Activated T-cell treated with anti-CD3 and anti-CD28 coated beads, Interleukin-2, amount 50 U/mL, for 72 hours (primary cell): ENCODE data around the gene MOGAT2. TPM values are rescaled to one million over a fixed set of nuclear protein-coding genes. Genes with fewer than 3 reads are reported as not detected.

ENCODE experiments used
- ATAC-seq, 2 donors: fragments of 150-1000 bp; cut with Tn5 transposase; replicated peaks in 1 of 2; 2 replicates each; pipeline ENCODE4 v1.10.0; 2021; ENCODE audit warnings: moderate library complexity in 2 of 2, mild to moderate bottlenecking in 1 of 2
- DNase-seq, 2 donors: peaks; one replicate each; pipeline ENCODE4 v3.0.0; 2021 to 2022; ENCODE audit warnings: mixed read lengths in 1 of 2
- H3K27ac Mint-ChIP-seq: one replicate; pipeline ENCODE4 v1.8.0; 2022; ENCODE audit warnings: mild to moderate bottlenecking, moderate library complexity, mixed read lengths
- H3K27me3 Mint-ChIP-seq: one replicate; pipeline ENCODE4 v1.8.0; 2022; ENCODE audit warnings: low read depth, mixed read lengths
- H3K36me3 Mint-ChIP-seq, 2 donors: one replicate each; pipeline ENCODE4 v1.8.0; 2022; ENCODE audit warnings: mixed read lengths in 2 of 2, mild to moderate bottlenecking in 1 of 2; ENCODE audit not compliant: insufficient read depth in 2 of 2
- H3K4me1 Mint-ChIP-seq: one replicate; pipeline ENCODE4 v1.8.0; 2022; ENCODE audit warnings: low read depth, mixed read lengths
- H3K4me3 Mint-ChIP-seq, 2 donors: one replicate each; pipeline ENCODE4 v1.8.0; 2022; ENCODE audit warnings: mild to moderate bottlenecking in 2 of 2, mixed read lengths in 2 of 2, moderate library complexity in 2 of 2
- H3K9me3 Mint-ChIP-seq, 2 donors: one replicate each; pipeline ENCODE4 v1.8.0; 2022; ENCODE audit warnings: mixed read lengths in 2 of 2
- total RNA-seq, 2 donors: library from RNA; stranded (reverse); gene quantifications; one replicate each; pipeline ENCODE4 v1.2.3, GENCODE V29; 2022

The MOGAT2 gene
- total RNA-seq, 2 donors from 2014 or later = not detected

- H3K4me1 Mint-ChIP-seq = peaks cover 39% of the 10 kb centered on the region
- H3K27ac Mint-ChIP-seq = peak within 1 kb of the TSS; percentile 31
- no peaks in the 10 kb centered on the region for H3K36me3 Mint-ChIP-seq
- ATAC-seq (peak; percentile 88), DNase-seq (peak; percentile 80 to 85)
- H3K4me3 Mint-ChIP-seq = peak within 1 kb of the TSS; percentile 77 to 84
- H3K9me3 Mint-ChIP-seq = no peaks in the 10 kb centered on the region
- H3K27me3 Mint-ChIP-seq = peaks cover 39% of the 10 kb centered on the region
Measured at GRCh38 chr11:75768112-75768908, 50.7 kb downstream of the MOGAT2 start, which contains the start of gene DGAT2. Gene DGAT2 (plus strand): TSS chr11:75768778. CDS start chr11:75768992, 214 bp downstream.

DNA sequence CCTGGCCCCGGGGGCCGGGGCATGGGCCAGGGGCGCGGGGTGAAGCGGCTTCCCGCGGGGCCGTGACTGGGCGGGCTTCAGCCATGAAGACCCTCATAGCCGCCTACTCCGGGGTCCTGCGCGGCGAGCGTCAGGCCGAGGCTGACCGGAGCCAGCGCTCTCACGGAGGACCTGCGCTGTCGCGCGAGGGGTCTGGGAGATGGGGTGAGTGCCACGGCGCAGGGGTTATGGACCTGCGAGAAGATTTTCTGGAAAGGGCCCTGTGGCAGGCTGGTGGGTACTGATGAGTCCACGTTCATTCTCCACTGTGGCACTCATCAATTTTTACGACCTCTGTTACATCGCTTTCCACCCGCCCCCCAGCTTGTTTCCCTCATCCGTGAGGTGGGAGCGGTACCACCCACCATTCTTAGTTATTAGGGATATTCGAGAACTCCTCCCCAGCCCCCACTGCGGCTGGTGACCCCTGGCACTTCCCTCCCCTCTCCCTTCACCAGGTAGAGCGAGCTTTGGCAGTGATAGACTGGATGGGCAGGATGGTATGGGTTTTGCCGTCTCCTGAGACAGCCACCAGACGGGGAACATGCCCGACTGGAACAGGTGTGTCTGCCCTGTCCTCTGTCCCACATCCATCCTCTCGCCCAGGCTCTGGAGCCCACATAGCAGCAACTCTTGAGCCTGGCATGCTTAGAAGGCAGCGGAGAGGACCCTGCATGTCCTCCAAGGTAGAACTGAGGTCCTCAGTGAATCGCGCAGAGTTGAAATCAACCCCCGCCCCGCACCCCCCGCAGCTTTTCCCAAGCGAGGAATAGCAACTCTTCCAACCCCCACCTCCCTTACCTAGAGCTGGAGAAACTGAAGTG is 51.5 kb downstream of the MOGAT2 start:
- Mint-ChIP-seq H3K36me3 (no peaks in the 10 kb centered on the region), H3K4me1 (peaks cover 47% of the 10 kb centered on the region), H3K27me3 (peaks cover 39% of the 10 kb centered on the region), H3K27ac (no peak overlapping the region), H3K9me3 (no peaks in the 10 kb centered on the region), H3K4me3 (peak overlapping the region; percentile 48 to 84)
- ATAC-seq (peak in 1 of 2 donors; percentile 0), DNase-seq (no peak)

DNA sequence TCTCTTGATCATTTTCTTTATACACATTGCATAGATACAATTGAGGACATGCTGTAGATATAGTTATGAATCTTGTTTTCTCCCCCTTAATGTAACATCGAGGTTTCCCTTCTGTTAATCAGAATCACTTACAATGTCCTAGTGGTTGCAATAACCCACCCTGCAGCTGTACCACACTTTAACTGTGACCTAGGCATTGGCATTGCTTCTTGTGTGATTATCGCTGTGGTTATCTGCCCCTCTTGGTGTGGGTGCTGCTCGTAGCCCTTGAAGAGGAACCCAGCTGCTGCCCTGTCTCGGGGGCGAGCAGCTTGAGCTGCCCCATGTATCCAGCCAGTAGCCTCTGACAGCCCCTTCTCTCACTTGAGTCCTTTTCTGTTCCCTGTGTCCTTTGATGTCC is 52.5 kb downstream of the MOGAT2 start:
- H3K9me3 Mint-ChIP-seq = no peaks in the 10 kb centered on the region
- peak overlapping the region in 1 of 2 donors; percentile 71 for H3K4me3 Mint-ChIP-seq
- H3K36me3 Mint-ChIP-seq = no peaks in the 10 kb centered on the region
- peaks cover 47% of the 10 kb centered on the region for H3K4me1 Mint-ChIP-seq
- DNase-seq (no peak), ATAC-seq (no peak)
- no peak overlapping the region for H3K27ac Mint-ChIP-seq
- H3K27me3 Mint-ChIP-seq = peaks cover 39% of the 10 kb centered on the region

DNA sequence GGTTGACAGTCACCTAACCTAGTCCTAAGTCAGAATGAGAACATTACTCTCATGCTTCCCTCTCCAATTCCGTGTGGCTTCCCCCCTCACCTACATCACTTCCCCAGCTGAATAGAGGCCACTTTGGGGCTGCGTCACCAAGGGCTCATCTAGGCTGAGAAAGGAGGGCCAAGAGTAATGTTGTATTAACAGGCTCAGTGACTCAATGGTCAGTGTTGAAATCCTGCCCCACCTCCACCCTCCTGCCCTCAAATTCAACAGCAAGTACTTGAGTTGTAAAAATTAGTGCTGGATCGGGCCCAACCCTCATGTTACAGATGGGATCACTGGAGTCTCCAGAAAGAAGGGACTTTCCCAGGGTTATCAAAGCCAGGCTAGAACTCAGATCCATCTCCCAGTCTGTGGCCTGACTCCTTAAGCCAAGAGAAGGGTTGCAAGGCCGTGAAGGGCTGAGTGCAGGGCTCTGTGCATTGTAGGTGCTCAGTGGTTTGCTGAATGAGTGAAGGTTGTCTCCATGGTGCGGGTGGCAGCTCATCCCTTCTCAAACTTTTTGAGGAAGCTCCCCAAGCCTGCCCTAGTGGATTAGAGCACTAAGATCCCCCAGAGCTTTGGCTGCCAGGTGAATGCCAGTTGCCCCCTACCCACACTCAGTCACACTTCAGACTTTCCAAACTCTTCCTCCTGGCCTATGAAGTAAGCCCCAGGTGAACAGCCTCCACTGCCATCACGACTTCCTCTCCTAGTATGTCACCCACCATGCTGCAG is 54.2 kb downstream of the MOGAT2 start:
- H3K36me3 Mint-ChIP-seq = no peaks in the 10 kb centered on the region
- H3K9me3 Mint-ChIP-seq = no peaks in the 10 kb centered on the region
- peaks cover 41% of the 10 kb centered on the region for H3K4me1 Mint-ChIP-seq
- H3K4me3 Mint-ChIP-seq = no peak overlapping the region
- no peak for DNase-seq
- peaks cover 37% of the 10 kb centered on the region for H3K27me3 Mint-ChIP-seq
- no peak for ATAC-seq
- H3K27ac Mint-ChIP-seq = no peak overlapping the region

GRCh38 chr11:75773595-75774353 is 56.1 kb downstream of the MOGAT2 start:
- Mint-ChIP-seq H3K27me3 (peaks cover 25% of the 10 kb centered on the region), H3K27ac (peak overlapping the region; percentile 10), H3K4me1 (peaks cover 37% of the 10 kb centered on the region), H3K9me3 (no peaks in the 10 kb centered on the region), H3K36me3 (no peaks in the 10 kb centered on the region), H3K4me3 (peak overlapping the region in 1 of 2 donors; percentile 7)
- DNase-seq (peak; percentile 36 to 44), ATAC-seq (peak; percentile 79 to 91)

DNA sequence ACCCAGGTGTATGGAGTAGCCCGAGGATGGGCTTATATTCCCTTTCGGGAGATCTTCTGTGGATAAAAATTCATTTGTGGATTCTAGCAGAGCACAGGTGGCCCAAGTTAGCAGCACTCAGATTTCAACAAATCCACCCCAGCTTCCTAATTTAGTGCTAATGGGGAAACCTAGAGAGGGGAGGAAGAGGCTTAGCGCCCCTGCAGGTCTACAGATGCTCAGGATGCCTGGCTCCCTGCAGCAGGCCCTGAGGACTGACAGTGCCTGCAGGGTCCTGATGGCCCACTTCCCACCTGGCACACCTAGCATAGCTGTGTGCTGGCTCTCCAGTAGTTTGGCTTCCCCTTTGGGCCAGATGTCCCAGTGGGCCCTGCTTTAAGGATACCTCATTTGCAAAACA is 57.4 kb downstream of the MOGAT2 start:
- Mint-ChIP-seq H3K4me3 (no peak overlapping the region), H3K36me3 (no peaks in the 10 kb centered on the region), H3K9me3 (no peaks in the 10 kb centered on the region), H3K27me3 (peaks cover 15% of the 10 kb centered on the region), H3K4me1 (peaks cover 27% of the 10 kb centered on the region), H3K27ac (no peak overlapping the region)
- ATAC-seq = no peak
- no peak for DNase-seq

DNA sequence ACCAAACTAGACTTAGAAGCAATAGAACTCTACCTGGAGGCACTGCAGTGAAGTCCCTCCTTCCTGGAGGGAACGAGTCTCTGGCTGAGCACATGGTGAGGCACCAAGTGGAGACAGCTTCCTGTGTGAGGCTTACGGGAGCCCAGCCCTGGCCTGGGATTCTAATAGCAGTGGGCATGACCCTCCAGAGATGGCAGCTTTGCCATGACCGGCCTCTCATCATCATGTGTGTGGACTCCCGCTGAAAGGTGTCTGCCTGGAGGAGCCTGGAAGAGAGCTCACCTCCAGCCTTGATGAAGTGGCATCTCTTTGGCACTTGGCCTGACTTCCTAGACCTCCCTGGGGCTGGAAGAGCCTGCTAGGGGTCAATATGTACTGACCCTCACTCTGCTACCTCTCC is 58.9 kb downstream of the MOGAT2 start:
- ATAC-seq = no peak
- H3K9me3 Mint-ChIP-seq = no peaks in the 10 kb centered on the region
- peaks cover 23% of the 10 kb centered on the region for H3K4me1 Mint-ChIP-seq

GRCh38 chr11:75777461-75778110 is 59.9 kb downstream of the MOGAT2 start:
- ATAC-seq = peak; percentile 21 to 28
- no peaks in the 10 kb centered on the region for H3K9me3 Mint-ChIP-seq

More for the DNA sequence above, 58.9 kb downstream of the MOGAT2 start:
- Mint-ChIP-seq H3K36me3 (no peaks in the 10 kb centered on the region), H3K27ac (no peak overlapping the region), H3K4me3 (no peak overlapping the region), H3K27me3 (peaks cover under 1% of the 10 kb centered on the region)
- no peak for DNase-seq

DNA sequence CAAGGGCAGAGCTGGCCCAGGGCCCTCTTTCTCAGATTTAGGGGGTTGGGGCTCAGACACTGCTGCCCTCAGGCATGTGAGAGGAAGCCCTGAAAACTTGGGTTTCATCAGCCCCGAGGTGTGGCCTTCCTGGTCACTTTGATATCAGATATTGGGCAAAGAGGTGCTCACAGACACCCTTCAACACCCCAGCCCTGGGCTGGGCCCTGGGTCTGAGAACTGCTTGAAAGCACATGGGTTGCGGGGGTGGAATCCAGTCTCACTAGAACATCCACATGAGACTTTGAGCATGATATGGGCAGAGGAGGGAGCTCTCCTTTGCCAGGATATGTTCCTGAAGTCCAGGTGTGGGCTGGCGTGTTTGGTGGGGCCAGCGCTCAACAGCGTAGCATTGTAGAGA is 61.3 kb downstream of the MOGAT2 start:
- H3K27ac Mint-ChIP-seq = no peak overlapping the region
- peaks cover 15% of the 10 kb centered on the region for H3K4me1 Mint-ChIP-seq
- no peak overlapping the region for H3K4me3 Mint-ChIP-seq
- ATAC-seq (no peak), DNase-seq (no peak)
- H3K27me3 Mint-ChIP-seq = no peaks in the 10 kb centered on the region
- no peaks in the 10 kb centered on the region for H3K9me3 Mint-ChIP-seq
- H3K36me3 Mint-ChIP-seq = no peaks in the 10 kb centered on the region

More at GRCh38 chr11:75777461-75778110, 59.9 kb downstream of the MOGAT2 start:
- no peak overlapping the region for H3K4me3 Mint-ChIP-seq
- DNase-seq = no peak
- no peak overlapping the region for H3K27ac Mint-ChIP-seq
- no peaks in the 10 kb centered on the region for H3K36me3 Mint-ChIP-seq
- H3K27me3 Mint-ChIP-seq = no peaks in the 10 kb centered on the region
- peaks cover 23% of the 10 kb centered on the region for H3K4me1 Mint-ChIP-seq

DNA sequence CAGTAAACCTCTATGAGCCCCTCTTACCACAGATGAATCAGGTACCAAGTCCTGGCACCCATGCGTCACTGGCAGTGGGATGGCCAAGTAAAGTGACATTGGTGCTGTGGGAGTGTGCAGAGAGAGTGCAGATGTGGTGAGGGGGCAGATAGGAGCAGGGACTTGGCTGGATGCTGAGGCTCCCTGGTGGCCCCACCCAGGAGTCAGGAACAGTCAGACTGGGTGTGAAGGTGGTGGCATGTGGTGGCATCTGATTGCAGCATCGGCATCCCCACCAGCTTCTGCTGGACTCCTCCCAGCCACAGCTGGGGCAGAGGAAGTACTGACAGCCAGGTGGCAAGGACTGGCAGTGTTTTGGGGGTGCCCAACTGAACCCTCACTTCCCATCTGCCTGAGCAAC is 62.3 kb downstream of the MOGAT2 start:
- no peak overlapping the region for H3K4me3 Mint-ChIP-seq
- no peak for DNase-seq
- H3K9me3 Mint-ChIP-seq = no peaks in the 10 kb centered on the region
- no peaks in the 10 kb centered on the region for H3K36me3 Mint-ChIP-seq
- H3K27me3 Mint-ChIP-seq = no peaks in the 10 kb centered on the region
- H3K27ac Mint-ChIP-seq = no peak overlapping the region
- ATAC-seq = peak in 1 of 2 donors; percentile 34
- H3K4me1 Mint-ChIP-seq = peaks cover 14% of the 10 kb centered on the region

DNA sequence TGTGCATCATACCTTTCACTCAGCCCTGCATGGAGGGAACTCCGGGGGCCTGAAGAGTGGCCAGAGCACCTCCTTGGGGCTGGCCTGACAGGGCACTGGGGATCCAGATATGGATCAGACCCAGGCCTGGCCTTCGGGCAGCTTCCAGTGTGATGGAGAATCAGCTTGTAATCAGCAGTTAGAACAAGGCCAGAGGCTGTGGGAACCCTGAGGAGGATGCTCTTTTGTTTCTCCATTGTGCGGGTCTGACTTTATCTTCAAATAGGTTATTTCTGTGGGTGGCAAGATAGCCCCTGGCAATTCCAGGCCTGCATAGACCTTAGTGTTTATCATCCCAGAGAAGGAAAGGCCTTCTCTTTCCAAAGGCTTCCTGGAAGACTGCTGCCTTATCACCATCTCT is 63.2 kb downstream of the MOGAT2 start:
- no peak overlapping the region for H3K27ac Mint-ChIP-seq
- H3K9me3 Mint-ChIP-seq = no peaks in the 10 kb centered on the region
- DNase-seq (no peak), ATAC-seq (no peak)
- peaks cover 14% of the 10 kb centered on the region for H3K4me1 Mint-ChIP-seq
- no peaks in the 10 kb centered on the region for H3K36me3 Mint-ChIP-seq
- no peaks in the 10 kb centered on the region for H3K27me3 Mint-ChIP-seq
- H3K4me3 Mint-ChIP-seq = no peak overlapping the region

GRCh38 chr11:75781296-75781695 is 63.7 kb downstream of the MOGAT2 start:
- H3K9me3 Mint-ChIP-seq = no peaks in the 10 kb centered on the region
- no peaks in the 10 kb centered on the region for H3K27me3 Mint-ChIP-seq
- DNase-seq = no peak
- no peak overlapping the region for H3K27ac Mint-ChIP-seq
- ATAC-seq = no peak
- no peak overlapping the region for H3K4me3 Mint-ChIP-seq
- peaks cover 14% of the 10 kb centered on the region for H3K4me1 Mint-ChIP-seq
- H3K36me3 Mint-ChIP-seq = no peaks in the 10 kb centered on the region
